ENCODE results near the gene TAS2R50. TPM values are rescaled to one million over a fixed set of nuclear protein-coding genes. Genes with fewer than 3 reads are reported as not detected.
A peak's percentile ranks its signal among the peaks of the same experiment; 100 is the strongest.

The TAS2R50 gene
- total RNA-seq, 1 experiment from 2014 or later: 12.0 TPM

DNA sequence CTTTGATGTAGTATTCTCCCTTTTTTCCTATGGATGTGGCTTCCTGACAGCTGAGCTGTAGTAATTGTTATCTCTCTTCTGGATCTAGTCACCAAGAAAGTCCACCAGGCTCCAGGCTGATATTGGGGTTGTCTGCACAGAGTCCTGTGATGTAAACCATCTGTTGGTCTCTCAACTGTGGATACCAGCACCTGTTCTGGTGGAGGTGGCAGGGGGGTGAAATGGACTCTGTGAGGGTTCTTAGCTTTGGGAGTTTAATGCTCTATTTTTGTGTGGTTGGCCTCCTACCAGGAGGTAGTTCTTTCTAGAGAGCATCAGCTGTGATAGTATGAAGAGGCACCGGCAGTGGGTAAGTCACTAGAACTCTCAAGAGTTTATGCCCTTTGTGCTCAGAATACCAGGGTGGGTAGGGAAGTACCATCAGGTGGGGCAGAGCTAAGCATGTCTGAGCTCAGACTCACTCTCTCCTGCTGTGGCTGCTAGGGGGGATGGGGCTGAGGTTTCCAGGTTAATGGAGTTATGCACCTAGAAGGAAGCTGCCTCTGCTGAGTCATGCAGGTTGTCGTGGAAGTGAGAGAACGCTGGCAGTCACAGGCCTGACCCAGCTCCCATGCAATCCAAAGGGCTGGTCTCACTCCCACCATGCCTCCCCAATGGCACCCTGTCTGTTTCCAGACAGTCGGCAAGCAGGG is 44.6 kb downstream of the TAS2R50 start:
- H3K4me1 ChIP-seq (ENCODE audit: low read length): peaks cover 9% of the 10 kb centered on the region
- no peak overlapping the region for H3K9ac ChIP-seq (ENCODE audit: low read length)
- no peak overlapping the region for H2AFZ ChIP-seq (ENCODE audit: low read length)
- H3K36me3 ChIP-seq (ENCODE audit: insufficient read depth, low read length): no peaks in the 10 kb centered on the region
- no peaks in the 10 kb centered on the region for H4K20me1 ChIP-seq (ENCODE audit: insufficient read depth, low read depth, low read length)
- DNase-seq: no peak
- no peak overlapping the region for H3K27ac ChIP-seq (ENCODE audit: low read length)
- no peaks in the 10 kb centered on the region for H3K9me2 ChIP-seq (replicated peaks; ENCODE audit: insufficient read depth, low read length)
- no peak overlapping the region for H3K4me2 ChIP-seq (ENCODE audit: low read depth, low read length, poor library complexity, severe bottlenecking)
- no peak overlapping the region for H3K4me3 ChIP-seq (ENCODE audit: low read length)
- H3K27me3 ChIP-seq (ENCODE audit: low read length): no peaks in the 10 kb centered on the region
- H3K9me3 ChIP-seq (ENCODE audit: low read length): no peaks in the 10 kb centered on the region
- peaks cover 11% of the 10 kb centered on the region for H3K79me2 ChIP-seq (ENCODE audit: low read length)

DNA sequence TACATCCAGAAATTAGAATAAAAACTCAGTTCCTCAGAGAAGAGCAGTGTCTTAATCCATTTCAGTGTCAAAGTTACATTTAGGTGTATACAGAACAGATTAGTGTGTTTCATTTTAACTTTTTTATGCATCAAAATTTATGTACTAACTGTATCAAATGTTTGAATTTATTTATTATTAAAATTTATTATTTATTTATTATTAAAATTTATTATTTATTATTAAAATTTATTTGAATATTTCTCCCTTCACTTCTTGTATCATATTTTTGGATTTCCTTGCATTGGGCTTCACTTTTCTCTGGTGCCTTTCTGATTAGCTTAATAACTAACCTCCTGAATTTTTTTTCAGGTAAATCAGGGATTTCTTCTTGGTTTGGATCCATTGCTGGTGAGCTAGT is 45.3 kb downstream of the TAS2R50 start:
- no peaks in the 10 kb centered on the region for H3K9me3 ChIP-seq (ENCODE audit: low read length)
- no peak overlapping the region for H2AFZ ChIP-seq (ENCODE audit: low read length)
- DNase-seq: no peak
- H3K4me2 ChIP-seq (ENCODE audit: low read depth, low read length, poor library complexity, severe bottlenecking): no peak overlapping the region
- no peaks in the 10 kb centered on the region for H4K20me1 ChIP-seq (ENCODE audit: insufficient read depth, low read depth, low read length)
- peaks cover 11% of the 10 kb centered on the region for H3K79me2 ChIP-seq (ENCODE audit: low read length)
- no peak overlapping the region for H3K4me3 ChIP-seq (ENCODE audit: low read length)
- no peaks in the 10 kb centered on the region for H3K27me3 ChIP-seq (ENCODE audit: low read length)
- peaks cover 16% of the 10 kb centered on the region for H3K4me1 ChIP-seq (ENCODE audit: low read length)
- no peak overlapping the region for H3K27ac ChIP-seq (ENCODE audit: low read length)
- no peaks in the 10 kb centered on the region for H3K9me2 ChIP-seq (replicated peaks; ENCODE audit: insufficient read depth, low read length)
- H3K36me3 ChIP-seq (ENCODE audit: insufficient read depth, low read length): no peaks in the 10 kb centered on the region
- no peak overlapping the region for H3K9ac ChIP-seq (ENCODE audit: low read length)

DNA sequence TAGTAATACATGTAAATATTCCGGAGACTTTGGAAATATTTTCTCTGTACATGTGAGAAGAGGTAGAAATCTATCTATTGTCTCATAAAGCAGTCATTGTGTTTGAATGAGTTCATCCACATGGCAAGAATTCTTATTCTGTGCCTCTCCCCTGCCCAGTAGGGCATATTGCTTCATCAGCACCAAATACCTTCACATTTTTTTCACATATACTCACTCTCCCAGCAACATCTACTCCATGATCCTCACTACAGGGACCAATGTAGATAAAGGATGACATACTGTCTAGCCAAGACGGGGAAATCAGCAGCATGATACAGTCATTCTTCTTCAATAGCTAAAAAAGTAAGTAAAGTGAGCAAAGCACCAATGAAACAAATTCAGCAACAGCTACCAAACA is 46.3 kb downstream of the TAS2R50 start:
- H3K9me3 ChIP-seq (ENCODE audit: low read length): no peaks in the 10 kb centered on the region
- DNase-seq: no peak
- H3K4me2 ChIP-seq (ENCODE audit: low read depth, low read length, poor library complexity, severe bottlenecking): no peak overlapping the region
- no peak overlapping the region for H3K4me3 ChIP-seq (ENCODE audit: low read length)
- no peaks in the 10 kb centered on the region for H4K20me1 ChIP-seq (ENCODE audit: insufficient read depth, low read depth, low read length)
- no peak overlapping the region for H2AFZ ChIP-seq (ENCODE audit: low read length)
- peaks cover 18% of the 10 kb centered on the region for H3K79me2 ChIP-seq (ENCODE audit: low read length)
- no peaks in the 10 kb centered on the region for H3K27me3 ChIP-seq (ENCODE audit: low read length)
- H3K27ac ChIP-seq (ENCODE audit: low read length): no peak overlapping the region
- H3K9ac ChIP-seq (ENCODE audit: low read length): no peak overlapping the region
- H3K36me3 ChIP-seq (ENCODE audit: insufficient read depth, low read length): no peaks in the 10 kb centered on the region
- H3K9me2 ChIP-seq (replicated peaks; ENCODE audit: insufficient read depth, low read length): no peaks in the 10 kb centered on the region
- peaks cover 18% of the 10 kb centered on the region for H3K4me1 ChIP-seq (ENCODE audit: low read length)

DNA sequence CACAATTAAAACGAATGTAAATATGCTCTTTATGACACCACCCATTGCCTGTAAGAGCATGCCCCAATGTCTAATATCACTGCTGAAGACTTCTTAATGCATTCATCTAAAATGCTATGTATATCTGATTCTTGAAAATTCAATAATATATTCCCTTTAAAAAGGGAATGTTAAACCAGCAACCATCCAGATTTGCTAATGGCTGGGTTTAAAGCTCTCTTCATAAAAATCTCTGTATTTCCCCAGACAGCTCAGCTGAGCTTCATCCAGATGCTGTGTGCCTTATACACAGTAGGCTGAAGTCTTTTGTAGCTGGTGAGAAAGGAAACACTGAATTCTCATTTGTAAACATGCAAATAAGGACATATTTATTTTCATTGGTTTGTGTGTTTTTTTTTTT is 47.5 kb downstream of the TAS2R50 start, which contains the start of gene TAS2R14:
TAS2R14 (minus strand) TSS at position 101 of the 400 bp plus-strand sequence; CDS start at position 45, 56 bp downstream.
- H3K79me2 ChIP-seq (ENCODE audit: low read length): peaks cover 20% of the 10 kb centered on the region
- H3K4me1 ChIP-seq (ENCODE audit: low read length): peaks cover 18% of the 10 kb centered on the region
- no peak for DNase-seq
- no peaks in the 10 kb centered on the region for H3K27me3 ChIP-seq (ENCODE audit: low read length)
- H3K4me2 ChIP-seq (ENCODE audit: low read depth, low read length, poor library complexity, severe bottlenecking): no peak within 1 kb of the TSS
- no peaks in the 10 kb centered on the region for H4K20me1 ChIP-seq (ENCODE audit: insufficient read depth, low read depth, low read length)
- no peak within 1 kb of the TSS for H3K9ac ChIP-seq (ENCODE audit: low read length)
- no peaks in the 10 kb centered on the region for H3K36me3 ChIP-seq (ENCODE audit: insufficient read depth, low read length)
- no peak within 1 kb of the TSS for H3K4me3 ChIP-seq (ENCODE audit: low read length)
- no peak within 1 kb of the TSS for H2AFZ ChIP-seq (ENCODE audit: low read length)
- peak within 1 kb of the TSS; percentile 10; the same call in 1 of the 2 replicates for H3K27ac ChIP-seq (ENCODE audit: low read length)
- H3K9me3 ChIP-seq (ENCODE audit: low read length): no peaks in the 10 kb centered on the region
- no peaks in the 10 kb centered on the region for H3K9me2 ChIP-seq (replicated peaks; ENCODE audit: insufficient read depth, low read length)

DNA sequence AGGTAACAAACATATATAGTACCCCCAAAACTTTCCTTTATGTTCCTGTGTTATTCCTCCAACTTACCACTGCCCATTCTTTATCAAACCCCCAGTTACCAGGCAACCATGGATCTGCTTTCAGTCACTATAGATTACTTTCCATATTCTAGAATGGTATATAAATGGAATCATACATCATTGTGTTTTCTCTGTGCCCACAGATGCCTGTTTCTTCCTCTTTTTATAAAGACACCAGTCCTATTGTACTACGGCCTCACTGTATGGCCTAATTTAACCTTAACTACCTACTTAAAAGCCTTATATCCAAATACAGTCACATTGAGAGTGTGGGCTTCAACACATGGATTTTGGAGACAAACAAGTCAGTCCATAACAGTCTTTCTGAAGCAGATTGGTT is 50.2 kb downstream of the TAS2R50 start:
- Histone ChIP-seq H3K4me2 (ENCODE audit: low read depth, low read length, poor library complexity, severe bottlenecking) (peak overlapping the region; percentile 28), H4K20me1 (ENCODE audit: insufficient read depth, low read depth, low read length) (no peaks in the 10 kb centered on the region), H3K79me2 (ENCODE audit: low read length) (peaks cover 20% of the 10 kb centered on the region), H3K9me3 (ENCODE audit: low read length) (no peaks in the 10 kb centered on the region), H3K36me3 (ENCODE audit: insufficient read depth, low read length) (no peaks in the 10 kb centered on the region), H2AFZ (ENCODE audit: low read length) (no peak overlapping the region), H3K4me1 (ENCODE audit: low read length) (peaks cover 18% of the 10 kb centered on the region), H3K4me3 (ENCODE audit: low read length) (no peak overlapping the region), H3K9me2 (replicated peaks; ENCODE audit: insufficient read depth, low read length) (no peaks in the 10 kb centered on the region), H3K9ac (ENCODE audit: low read length) (no peak overlapping the region), H3K27me3 (ENCODE audit: low read length) (no peaks in the 10 kb centered on the region), H3K27ac (ENCODE audit: low read length) (peak overlapping the region; percentile 65)
- peak; percentile 47 for DNase-seq

Other genes starting within 250 kb of the TAS2R50 start
- 0.47 TPM in 1 of 2 replicates, not detected in the other for gene TAS2R7, start 184.3 kb downstream of the TAS2R50 start, total RNA-seq (2014; rRNA removed; shearing (Covaris generic); ENCODE audit: low replicate concordance)
- gene TAS2R8, start 179.6 kb downstream of the TAS2R50 start, total RNA-seq (2014; rRNA removed; shearing (Covaris generic); ENCODE audit: low replicate concordance): 0.52 TPM in 1 of 2 replicates, not detected in the other
- gene TAS2R9, start 176.7 kb downstream of the TAS2R50 start, total RNA-seq (2014; rRNA removed; shearing (Covaris generic); ENCODE audit: low replicate concordance): 0.19 TPM in 1 of 2 replicates, not detected in the other
- gene TAS2R10, start 160.6 kb downstream of the TAS2R50 start, total RNA-seq (2014; rRNA removed; shearing (Covaris generic); ENCODE audit: low replicate concordance): 1.5 and 7.3 TPM in 2 replicates
- gene PRR4, start 137.4 kb downstream of the TAS2R50 start, total RNA-seq (2014; rRNA removed; shearing (Covaris generic); ENCODE audit: low replicate concordance): 5.7 and 12.7 TPM in 2 replicates
- 27.7 and 64.5 TPM in 2 replicates for gene PRH1, start 102.7 kb downstream of the TAS2R50 start, total RNA-seq (2014; rRNA removed; shearing (Covaris generic); ENCODE audit: low replicate concordance)
- gene TAS2R13, start 77.3 kb downstream of the TAS2R50 start, total RNA-seq (2014; rRNA removed; shearing (Covaris generic); ENCODE audit: low replicate concordance): 3.2 and 8.9 TPM in 2 replicates
- gene PRH2, start 57.7 kb downstream of the TAS2R50 start, total RNA-seq (2014; rRNA removed; shearing (Covaris generic); ENCODE audit: low replicate concordance): not detected in 2 replicates
- 3.9 and 12.6 TPM in 2 replicates for gene TAS2R14, start 47.6 kb downstream of the TAS2R50 start, total RNA-seq (2014; rRNA removed; shearing (Covaris generic); ENCODE audit: low replicate concordance)
- gene TAS2R20, start 11.4 kb upstream of the TAS2R50 start, total RNA-seq (2014; rRNA removed; shearing (Covaris generic); ENCODE audit: low replicate concordance): 4.0 and 18.2 TPM in 2 replicates
- gene TAS2R19, start 35.7 kb upstream of the TAS2R50 start, total RNA-seq (2014; rRNA removed; shearing (Covaris generic); ENCODE audit: low replicate concordance): 3.5 and 16.4 TPM in 2 replicates
- gene TAS2R31, start 44.5 kb upstream of the TAS2R50 start, total RNA-seq (2014; rRNA removed; shearing (Covaris generic); ENCODE audit: low replicate concordance): 9.5 and 18.0 TPM in 2 replicates
- gene TAS2R46, start 75.4 kb upstream of the TAS2R50 start, total RNA-seq (2014; rRNA removed; shearing (Covaris generic); ENCODE audit: low replicate concordance): 0.83 and 6.3 TPM in 2 replicates
- gene TAS2R43, start 105.4 kb upstream of the TAS2R50 start, total RNA-seq (2014; rRNA removed; shearing (Covaris generic); ENCODE audit: low replicate concordance): 0.90 and 7.6 TPM in 2 replicates
- gene TAS2R30, start 147.7 kb upstream of the TAS2R50 start, total RNA-seq (2014; rRNA removed; shearing (Covaris generic); ENCODE audit: low replicate concordance): 6.0 and 13.9 TPM in 2 replicates
- 4.9 and 9.0 TPM in 2 replicates for gene SMIM10L1, start 184.3 kb upstream of the TAS2R50 start, total RNA-seq (2014; rRNA removed; shearing (Covaris generic); ENCODE audit: low replicate concordance)
- gene TAS2R42, start 200.0 kb upstream of the TAS2R50 start, total RNA-seq (2014; rRNA removed; shearing (Covaris generic); ENCODE audit: low replicate concordance): not detected in 2 replicates